GM18868 (cell line): Measurements from ENCODE around the gene METTL25B.

ENCODE experiments used
- ATAC-seq: cut with Tn5 transposase; IDR thresholded peaks from one replicate; pipeline ENCODE4 v1.9.1; 2021; ENCODE audit warnings: mild to moderate bottlenecking, moderate library complexity; ENCODE audit not compliant: unreplicated experiment

Gene METTL25B

GRCh38 chr1:156725683-156726280 lies 2.5 kb upstream of the METTL25B start:
- peak; percentile 39 for ATAC-seq

DNA sequence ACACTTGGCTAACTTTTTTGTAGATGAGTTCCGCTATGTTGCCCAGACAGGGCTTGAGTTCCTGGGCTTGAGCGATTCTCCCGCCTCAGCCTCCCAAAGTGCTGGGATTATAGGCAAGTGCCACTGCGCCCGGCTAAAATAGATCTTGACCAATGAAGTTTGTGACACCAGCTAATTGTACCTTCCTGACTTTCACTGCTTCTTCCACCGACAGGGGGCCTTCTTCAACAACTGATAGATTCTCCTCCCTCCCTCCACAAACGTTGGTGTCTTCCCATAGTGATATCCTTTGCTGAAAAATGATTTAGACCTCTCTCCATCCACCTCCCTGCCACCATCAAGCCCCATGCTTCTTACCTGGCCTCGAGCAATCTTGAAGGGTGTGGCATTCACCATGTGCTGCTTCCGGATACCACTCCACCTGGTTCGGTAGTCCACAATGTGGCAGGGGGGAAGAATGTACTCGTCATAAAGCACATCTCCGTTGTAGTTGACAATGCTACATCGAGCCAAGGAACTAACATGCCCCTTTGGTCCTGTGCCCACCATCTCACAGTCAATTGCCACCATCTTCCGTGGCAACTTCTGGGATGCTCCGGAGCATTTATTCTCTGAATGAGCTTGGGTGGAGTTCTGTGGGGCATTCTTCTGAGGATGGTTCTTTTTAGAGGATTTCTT lies 1.6 kb upstream of the METTL25B start:
- no peak for ATAC-seq

- no peak for ATAC-seq
These were observed 777 bp upstream of the METTL25B start for GRCh38 chr1:156727492-156727891.

GRCh38 chr1:156728599-156729462 lies 562 bp downstream of the METTL25B start, which contains the start of gene ISG20L2:
ISG20L2 (minus strand) TSS chr1:156728766; CDS start chr1:156727652, 1,114 bp downstream.
- ATAC-seq: peak; percentile 88

DNA sequence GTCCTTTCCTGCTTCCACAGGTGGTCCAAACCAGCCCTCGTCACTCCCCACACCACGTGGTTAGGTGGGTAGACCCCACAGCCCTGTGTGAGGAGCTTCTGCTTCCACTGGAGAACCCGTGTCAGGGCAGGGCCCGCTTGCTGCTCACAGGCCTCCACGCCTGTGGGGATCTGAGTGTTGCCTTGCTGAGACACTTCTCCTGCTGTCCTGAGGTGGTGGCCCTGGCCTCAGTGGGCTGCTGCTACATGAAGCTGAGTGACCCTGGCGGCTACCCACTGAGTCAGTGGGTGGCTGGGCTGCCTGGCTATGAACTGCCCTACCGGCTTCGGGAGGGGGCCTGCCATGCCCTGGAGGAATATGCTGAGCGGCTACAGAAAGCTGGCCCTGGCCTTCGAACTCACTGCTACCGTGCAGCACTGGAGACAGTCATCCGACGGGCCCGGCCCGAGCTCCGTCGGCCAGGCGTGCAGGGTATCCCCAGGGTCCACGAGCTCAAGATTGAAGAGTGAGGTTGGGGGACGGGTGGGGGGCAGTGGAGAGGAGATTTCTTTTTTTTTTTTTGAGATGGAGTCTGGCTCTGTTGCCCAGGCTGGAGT lies 5.8 kb downstream of the METTL25B start:
- no peak for ATAC-seq

- ATAC-seq: no peak
These were observed 10.1 kb downstream of the METTL25B start for GRCh38 chr1:156738407-156738806.

DNA sequence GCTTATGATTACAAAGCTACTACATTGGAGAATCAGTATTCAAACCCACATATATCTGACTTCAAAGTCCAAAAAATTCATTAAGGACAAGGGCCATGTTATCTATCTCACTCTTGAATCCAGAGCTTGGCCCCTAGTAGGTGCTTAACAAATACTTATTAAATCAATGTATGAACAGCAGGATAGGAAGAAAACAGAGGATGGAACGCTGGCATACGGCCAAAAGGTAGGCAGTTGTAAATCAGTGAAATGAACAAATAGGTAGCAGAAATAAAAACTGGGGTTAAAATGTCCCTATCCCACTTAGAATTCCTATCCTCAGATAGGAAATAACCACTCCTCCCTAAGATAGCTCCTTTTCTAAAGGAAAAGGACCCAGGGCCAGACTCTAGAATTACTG lies 10.6 kb downstream of the METTL25B start:
- ATAC-seq: no peak

DNA sequence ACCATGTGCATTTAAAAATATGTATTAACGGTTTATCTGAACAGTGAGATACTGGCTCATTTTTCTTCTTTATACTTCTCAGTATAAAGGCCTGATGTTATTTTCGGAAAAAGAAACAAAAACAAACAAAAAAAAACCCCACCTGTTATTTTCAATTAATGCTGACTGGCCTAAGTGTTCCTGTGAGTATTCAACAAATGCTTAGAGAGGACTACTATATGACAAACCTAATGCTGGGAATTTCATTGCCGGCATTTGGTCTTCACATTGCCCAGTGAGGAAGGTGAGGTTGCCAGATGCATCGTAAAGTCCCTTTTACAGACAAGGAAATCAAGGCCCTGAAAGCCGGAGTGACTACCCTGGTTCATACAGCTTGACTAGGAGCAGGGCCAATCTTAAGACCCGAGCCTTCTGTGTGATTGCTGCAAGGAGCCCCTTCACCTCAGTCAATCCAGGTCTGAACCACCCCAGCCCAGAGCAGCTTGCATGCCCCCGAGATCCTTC lies 12.0 kb downstream of the METTL25B start:
- no peak for ATAC-seq

GRCh38 chr1:156740741-156741480 lies 12.6 kb downstream of the METTL25B start, which contains the start of gene MRPL24:
MRPL24 (minus strand) TSS chr1:156741088; CDS start chr1:156738704, 2,384 bp downstream.
- ATAC-seq: peak; percentile 85

DNA sequence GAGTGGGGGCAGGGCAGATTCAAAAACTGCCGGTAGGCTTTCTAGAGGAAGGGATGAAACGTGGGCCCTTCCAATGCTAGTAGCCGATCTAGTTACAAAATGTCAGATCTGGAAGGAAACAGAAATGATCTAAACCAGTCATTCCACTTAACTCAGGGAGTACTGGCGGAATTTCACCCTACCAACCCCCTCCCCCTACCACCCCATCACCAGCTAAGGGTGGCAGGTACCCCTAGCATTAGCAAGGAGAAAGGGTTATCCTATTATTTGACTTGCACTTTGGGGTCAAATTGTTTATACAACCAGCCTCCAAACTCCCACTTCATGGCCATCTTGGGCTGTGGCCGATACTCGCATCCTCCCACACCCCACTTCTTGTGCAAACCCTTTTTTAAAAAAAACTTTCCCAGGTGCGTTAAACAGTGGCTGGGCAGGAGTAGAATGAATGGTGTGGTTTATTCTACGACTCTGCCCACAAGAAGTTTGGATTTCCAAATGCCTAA lies 13.3 kb downstream of the METTL25B start:
- ATAC-seq: no peak

DNA sequence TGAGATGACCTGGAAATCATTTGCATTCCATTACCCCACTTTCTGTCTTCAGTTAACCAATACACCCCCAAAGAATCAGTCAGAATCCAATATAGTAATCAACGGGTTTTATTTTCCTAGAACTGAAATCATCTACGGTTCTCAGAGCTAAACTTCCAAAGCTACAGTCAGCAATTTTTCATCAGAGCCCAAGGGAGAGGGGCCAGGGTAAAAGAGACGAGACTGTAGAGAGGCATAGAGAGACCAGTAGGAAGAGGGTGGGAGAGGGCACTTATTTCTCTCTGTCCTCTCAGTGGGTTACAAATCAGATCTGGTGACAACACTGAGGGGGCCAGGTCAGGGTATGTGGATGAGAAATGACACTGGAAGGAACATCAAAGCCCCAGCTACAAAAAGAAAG lies 13.7 kb downstream of the METTL25B start:
- ATAC-seq: no peak

- no peak for ATAC-seq
These were observed 14.5 kb downstream of the METTL25B start for GRCh38 chr1:156742801-156743200.

DNA sequence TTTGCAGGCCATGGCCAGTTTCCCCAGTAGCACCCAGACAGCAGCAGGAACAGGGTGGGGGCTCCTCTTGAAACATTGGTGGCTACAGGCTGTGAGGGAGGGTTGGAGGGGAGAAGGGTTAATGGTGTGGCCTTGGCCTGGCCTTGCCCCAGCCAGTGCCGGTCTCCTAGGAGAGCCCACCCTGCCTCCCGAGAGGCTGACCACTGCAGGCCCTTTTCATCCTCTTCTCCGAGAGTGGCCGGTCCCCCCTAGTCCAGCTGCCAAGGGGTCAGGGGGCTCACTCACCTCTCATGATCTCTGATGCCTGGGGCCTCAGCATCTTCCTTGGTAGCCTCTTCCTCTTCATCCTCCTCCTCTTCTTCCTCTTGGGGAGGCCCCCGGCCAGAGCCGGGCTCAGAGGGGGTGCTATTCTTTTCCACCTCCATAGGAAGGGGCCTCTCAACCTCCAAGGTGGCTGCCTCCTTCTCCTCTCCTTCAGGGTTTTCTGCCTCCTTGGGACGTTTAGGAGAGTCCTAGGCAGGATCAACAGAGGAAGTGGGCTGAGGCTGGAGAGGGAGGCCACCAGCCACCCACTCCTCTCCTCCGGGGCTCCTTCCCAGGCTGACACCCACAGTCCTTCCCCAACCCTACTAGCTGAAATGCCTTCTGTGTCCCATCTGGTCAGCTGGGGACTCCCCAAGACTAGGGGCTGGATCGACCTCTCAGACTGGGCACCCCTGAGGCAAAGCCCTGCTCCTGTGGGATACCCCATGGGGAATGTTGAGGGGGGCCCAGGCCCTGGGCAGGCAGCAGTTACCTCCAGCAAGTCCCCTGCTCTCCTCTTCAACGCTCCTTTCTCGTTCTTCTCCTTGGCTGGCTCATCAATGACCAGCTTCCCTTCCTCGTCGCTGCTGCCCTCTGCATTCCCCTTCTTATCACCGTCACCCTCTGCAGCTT lies 15.4 kb downstream of the METTL25B start:
- no peak for ATAC-seq

- no peak for ATAC-seq
These were observed 16.1 kb downstream of the METTL25B start for GRCh38 chr1:156744344-156744743.

GRCh38 chr1:156744786-156745419 lies 16.6 kb downstream of the METTL25B start:
- no peak for ATAC-seq

DNA sequence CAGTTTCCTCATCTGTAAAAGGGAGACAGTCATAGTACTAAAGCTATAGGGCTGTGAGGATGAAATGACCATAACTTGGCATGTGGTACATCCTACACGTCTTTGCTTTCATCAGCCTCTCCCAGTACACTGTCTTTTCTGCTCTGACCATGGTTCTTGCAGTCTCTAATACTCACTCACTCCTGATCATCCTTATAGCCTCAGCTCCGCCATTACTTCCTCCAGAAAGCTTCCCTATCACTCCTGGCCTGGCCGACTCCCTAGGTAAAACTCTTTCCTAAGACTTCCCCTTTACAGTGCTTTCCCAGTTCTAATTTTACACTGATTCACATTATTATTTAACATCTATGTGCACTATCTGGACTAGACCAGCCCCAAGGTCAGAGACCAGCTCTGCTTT lies 17.6 kb downstream of the METTL25B start:
- no peak for ATAC-seq

DNA sequence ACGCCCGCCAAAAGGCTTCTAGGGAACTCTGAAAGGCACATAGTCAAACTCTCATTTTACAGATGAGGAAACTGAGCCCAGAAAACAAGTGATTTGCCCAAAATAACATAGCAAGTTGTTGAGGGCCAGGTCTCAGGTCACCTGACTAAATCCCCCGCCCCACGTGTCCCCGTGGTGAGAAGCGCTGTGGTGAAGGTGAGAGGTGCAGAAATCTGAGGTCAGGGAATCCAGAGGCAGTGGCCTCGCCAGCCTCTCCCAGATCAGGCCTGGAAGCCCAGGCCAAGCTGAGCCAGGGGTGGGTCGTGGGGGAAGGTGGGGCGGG lies 18.1 kb downstream of the METTL25B start:
- no peak for ATAC-seq

DNA sequence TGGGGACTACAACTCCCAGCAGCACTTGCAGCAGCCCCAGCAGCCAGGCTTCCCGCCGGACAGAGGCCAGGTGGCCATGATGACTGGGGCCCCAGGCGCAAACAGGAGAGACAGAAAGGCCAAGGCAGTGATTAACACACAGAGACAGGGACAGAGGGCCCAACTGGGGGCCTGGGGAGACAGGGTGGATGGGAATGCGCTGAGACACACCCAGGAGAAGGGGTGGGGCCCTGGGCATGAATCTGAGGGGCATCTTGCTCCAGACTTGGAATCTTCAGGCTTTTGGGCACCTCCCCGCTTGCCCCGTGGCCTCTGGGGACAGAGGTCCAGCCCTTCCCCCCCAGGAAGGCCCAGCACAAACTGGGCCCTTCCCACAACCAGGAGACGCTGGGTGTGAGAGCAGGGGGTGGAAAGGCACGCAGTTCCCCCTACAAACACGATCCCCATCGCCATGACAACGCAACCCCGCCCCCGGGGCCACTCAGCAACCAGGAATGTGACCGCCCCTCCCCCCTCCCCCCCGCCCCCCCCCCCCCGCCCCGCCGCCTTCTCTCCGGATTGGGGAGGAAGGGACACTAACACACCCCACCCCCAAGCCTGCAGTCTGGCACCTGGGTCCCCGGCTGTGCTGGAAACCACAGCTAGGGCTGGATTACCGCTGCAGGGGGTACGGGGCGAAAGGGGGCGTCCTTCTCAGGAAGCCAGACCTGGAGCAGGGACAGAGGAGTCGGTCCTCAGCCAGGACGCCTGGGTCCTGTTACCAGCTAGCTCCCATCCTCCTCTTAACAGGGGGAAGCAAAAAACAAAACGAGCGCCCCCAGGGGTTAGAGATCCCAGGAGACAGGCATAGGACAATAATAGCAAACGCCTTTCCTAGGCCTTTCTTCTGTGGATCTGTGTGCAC lies 18.7 kb downstream of the METTL25B start:
- ATAC-seq: no peak
